Suprapubic skin (tissue), 3 donors: ENCODE measurements around the gene SOX13.

Source experiments
- EP300 ChIP-seq: sonication (generic); formaldehyde crosslinking; IDR thresholded peaks from one replicate; pipeline ENCODE4 v1.6.1; 2017; ENCODE audit warnings: antibody characterized with exemption
- POLR2A ChIP-seq, 2 donors: fragments of 450-650 bp; IDR thresholded peaks; one replicate each; pipeline ENCODE4 v1.6.1; 2017; ENCODE audit warnings: antibody characterized with exemption in 2 of 2, mild to moderate bottlenecking in 2 of 2, moderate library complexity in 2 of 2
- TF ChIP-seq, protein P1 (sequence below), 2 donors: fragments of 200-600 bp in 1 of 2; fragments of 450-650 bp in 1 of 2; sonication (generic) in 1 of 2; IDR thresholded peaks; one replicate each; pipeline ENCODE4 v1.5.1; 2016 to 2019; ENCODE audit warnings: antibody characterized with exemption in 2 of 2, mild to moderate bottlenecking in 1 of 2, moderate library complexity in 1 of 2

DNA sequence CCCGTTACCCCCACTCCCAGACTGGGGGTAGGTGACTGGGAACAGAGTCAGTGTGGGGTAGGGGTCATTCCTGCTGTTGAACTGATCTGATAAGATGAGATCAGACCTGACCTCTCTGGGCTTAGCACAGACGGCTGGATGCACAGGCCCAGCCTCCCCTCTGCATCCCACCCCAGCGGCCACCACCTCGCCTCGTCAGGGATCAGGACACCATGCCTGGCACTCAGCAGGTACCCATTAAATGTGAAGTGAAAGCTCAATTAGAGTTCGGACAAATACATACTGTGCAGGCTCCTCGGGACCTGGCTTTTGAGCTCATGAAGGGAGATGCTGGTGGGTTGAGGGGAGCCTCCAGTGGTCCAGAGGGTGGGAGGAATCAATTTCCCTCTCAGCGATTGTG, 15.7 kb downstream of the SOX13 start:
- TF ChIP-seq POLR2A (IDR thresholded peaks at IDR 0.05) (no peak), EP300 (no peak)
- TF ChIP-seq, protein P1, sequence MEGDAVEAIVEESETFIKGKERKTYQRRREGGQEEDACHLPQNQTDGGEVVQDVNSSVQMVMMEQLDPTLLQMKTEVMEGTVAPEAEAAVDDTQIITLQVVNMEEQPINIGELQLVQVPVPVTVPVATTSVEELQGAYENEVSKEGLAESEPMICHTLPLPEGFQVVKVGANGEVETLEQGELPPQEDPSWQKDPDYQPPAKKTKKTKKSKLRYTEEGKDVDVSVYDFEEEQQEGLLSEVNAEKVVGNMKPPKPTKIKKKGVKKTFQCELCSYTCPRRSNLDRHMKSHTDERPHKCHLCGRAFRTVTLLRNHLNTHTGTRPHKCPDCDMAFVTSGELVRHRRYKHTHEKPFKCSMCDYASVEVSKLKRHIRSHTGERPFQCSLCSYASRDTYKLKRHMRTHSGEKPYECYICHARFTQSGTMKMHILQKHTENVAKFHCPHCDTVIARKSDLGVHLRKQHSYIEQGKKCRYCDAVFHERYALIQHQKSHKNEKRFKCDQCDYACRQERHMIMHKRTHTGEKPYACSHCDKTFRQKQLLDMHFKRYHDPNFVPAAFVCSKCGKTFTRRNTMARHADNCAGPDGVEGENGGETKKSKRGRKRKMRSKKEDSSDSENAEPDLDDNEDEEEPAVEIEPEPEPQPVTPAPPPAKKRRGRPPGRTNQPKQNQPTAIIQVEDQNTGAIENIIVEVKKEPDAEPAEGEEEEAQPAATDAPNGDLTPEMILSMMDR (IDR thresholded peaks at IDR 0.05), result no peak
